NK-92 (cell line): ENCODE data around the gene LRRC26.

Experiments used
- DNase-seq: peaks from one replicate; lab custom pipeline; 2025; ENCODE audit not compliant: unreplicated experiment; lab: John Stamatoyannopoulos, UW

LRRC26 gene

DNA sequence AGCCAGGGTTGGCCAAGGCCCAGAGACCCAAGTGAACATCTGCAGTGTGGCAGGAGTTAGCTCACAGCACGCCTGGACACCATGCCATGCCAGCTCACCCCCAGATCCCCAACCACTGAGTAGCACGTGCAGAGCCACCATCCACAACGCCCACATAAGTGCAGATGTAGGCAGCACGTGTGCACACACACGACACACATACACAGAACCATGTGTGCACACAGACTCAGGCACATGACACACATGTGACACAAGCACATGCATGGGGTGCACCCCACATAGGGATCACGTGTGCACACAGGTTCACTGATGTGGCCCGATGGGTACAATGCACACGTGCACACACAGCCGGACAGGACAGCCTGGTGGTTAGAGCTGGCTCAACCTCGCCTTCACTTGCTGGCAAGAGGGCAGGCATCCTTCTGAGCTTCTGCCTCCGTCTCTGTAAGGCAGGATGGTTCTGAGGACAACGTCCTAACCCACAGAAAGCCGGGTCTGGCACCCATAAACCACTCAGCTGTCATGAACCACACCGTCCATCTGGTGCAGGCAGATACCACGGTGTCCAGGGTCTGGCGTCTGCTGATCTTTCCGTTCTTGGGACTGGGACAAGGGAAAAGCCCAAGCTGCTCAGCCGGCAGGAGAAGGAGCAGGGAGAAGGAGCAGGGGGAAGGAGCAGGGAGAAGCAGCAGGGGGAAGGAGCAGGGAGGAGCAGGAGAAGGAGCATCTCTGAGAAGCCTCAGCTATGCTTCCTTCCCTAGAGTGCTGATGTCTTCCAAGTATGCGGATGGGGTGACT lies 12.0 kb downstream of the LRRC26 start:
- no peak for DNase-seq

DNA sequence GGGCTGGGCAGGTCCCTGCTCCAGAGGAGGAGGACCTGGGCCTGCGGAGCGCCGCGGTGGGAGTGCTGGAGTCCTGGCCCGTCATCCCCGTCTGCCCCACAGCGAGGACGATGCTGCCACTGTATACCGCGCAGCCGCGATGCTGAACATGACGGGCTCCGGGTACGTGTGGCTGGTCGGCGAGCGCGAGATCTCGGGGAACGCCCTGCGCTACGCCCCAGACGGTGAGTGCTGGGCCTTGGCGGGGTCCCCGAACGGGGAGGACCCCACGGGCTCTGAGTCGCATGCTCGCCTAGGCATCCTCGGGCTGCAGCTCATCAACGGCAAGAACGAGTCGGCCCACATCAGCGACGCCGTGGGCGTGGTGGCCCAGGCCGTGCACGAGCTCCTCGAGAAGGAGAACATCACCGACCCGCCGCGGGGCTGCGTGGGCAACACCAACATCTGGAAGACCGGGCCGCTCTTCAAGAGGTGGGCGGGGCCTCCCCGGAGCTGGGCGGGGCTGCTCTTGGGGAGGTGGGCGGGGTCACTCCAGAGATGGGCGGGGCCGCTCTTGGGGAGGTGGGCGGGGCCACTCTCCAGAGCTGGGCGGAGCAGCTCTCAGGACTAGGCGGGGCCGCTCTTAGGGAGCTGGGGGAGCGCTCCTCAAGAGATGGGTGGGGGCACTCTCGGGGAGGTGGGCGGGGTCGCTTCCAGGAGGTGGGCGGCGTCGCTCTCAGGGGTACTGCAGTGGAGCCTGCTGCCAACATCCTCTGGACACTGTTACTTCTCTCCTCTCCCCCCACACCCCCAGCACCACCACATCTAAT lies 13.1 kb downstream of the LRRC26 start:
- no peak for DNase-seq

DNA sequence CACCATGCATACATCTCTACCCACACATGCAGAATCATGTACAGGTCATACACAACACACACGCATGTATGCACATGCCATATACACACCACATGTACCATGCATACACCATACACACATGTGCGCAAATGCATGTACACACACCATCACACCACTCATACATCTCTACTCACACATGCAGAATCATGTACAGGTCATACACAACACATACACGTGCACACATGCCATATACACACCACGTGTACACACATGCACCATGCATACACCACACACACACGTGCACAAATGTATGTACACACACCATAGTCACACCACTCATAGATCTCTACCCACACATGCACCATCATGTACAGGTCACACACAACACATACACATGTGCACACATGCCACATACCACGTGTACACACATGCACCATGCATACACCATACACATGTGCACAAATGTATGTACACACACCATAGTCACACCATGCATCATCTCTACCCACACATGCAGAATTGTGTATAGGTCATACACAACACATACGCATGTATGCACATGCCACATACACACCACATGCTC lies 16.9 kb downstream of the LRRC26 start:
- DNase-seq: no peak

DNA sequence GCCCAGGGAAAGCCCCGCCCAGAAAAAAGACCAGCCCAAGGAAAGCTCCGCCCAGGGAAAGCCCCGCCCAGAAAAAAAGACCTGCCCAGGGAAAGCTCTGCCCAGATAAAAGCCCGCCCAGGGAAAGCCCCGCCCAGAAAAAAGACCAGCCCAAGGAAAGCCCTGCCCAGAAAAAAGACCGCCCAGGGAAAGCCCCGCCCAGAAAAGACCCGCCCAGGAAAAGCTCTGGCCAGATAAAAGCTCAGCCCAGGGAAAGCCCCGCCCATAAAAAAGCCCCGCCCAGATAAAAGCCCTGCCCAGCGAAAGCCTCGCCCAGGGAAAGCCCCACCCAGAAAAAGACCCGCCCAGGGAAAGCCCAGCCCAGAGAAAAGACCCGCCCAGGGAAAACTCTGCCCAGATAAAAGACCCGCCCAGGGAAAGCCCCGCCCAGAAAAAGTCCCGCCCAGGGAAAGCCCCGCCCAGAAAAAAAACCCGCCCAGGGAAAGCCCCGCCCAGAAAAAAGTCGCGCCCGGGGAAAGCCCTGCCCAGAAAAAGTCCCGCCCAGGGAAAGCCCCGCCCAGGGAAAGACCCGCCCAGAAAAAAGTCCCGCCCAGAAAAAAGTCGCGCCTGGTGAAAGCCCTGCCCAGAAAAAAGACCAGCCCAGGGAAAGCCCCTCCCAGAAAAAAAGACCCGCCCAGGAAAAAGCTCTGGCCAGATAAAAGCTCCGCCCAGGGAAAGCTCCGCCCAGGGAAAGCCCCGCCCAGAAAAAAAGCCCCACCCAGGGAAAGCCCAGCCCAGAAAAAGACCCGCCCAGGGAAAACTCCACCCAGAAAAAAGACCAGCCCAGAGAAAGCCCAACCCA lies 19.0 kb downstream of the LRRC26 start:
- no peak for DNase-seq

DNA sequence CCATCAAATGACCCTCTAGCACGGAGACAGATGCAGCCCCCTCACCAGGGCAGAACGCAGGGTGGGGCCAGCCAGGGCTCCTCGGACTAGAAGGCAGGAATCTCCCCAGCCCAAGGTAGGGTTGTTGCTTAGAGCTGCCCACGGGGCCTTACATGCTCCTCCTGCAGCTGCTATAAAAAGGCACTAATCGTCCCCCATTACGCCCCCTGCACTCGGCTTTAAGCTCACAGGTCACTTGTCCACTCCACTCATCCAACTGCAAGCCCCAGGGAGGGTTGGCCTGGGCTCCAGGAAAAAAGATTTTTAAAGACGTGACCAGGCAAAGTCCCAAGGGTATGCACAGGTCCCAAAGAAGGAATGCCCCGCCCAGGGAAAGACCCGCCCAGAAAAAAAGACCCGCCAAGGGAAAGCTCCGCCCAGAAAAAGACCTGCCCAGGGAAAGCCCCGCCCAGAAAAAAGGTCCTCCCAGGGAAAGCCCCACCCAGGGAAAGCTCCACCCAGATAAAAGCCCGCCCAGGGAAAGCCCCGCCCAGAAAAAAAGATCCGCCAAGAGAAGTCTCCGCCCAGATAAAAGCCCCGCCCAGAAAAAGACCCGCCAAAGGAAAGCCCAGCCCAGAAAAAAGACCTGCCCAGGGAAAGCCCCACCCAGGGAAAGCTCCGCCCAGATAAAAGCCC lies 19.8 kb downstream of the LRRC26 start:
- no peak for DNase-seq

DNA sequence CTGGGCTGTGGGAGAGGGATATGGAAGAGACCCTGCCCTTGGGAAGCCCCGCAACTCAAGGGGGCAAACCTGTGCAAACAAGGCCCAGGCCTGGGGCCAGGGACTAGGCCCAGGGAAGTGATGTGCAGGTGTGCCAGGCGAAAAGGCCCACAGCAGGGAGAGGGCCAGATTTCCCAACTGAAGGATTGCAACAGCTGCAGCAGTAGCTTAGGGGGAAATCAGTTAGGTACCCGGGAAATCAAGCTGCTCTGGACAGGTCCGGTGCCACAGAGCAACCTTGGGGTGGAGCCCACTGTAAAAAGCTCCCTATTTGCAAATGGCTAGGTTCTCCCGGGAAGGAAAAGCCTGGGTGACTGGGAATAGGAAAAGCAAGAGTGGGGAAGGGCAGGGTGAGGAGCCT lies 20.5 kb downstream of the LRRC26 start:
- DNase-seq: no peak

DNA sequence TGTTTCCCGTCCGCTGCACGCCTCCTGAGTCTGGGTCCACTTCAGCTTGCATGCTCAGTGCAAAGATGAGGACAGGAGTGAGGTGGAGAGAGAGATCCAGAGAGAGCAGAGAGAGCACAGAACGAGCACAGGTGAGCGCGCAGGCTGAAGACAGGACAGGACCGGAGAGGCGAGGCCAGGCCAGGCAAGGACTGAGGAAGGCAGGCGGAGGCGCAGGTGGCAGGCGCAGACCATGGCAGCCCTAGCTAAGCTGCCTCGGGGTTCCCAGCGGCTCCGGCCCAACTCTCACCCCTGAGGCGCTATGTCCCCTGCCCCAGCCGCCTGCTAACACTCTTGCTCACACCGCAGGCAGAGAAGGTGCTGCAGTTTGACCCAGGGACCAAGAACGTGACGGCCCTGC lies 21.2 kb downstream of the LRRC26 start:
- no peak for DNase-seq

DNA sequence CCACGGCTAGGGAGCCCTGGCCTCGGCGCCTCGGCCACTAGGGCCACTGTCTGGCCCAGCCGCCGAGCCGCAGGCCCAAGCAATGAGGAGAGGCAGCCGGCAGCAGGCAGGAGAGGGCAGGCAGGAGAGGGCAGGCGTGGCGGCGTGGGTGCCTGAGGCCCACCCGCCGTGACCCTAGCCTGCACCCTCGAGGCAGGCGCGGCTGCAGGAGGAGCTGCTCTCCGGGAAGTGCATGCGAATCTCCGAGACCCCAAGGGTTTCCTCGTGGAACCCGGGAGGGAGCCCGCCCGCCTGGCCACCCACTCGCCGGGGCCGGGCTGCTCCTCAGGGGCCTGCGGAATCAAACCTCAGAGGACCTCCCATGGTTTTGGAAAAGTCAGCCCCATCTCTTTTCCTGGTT lies 21.6 kb downstream of the LRRC26 start:
- no peak for DNase-seq

DNA sequence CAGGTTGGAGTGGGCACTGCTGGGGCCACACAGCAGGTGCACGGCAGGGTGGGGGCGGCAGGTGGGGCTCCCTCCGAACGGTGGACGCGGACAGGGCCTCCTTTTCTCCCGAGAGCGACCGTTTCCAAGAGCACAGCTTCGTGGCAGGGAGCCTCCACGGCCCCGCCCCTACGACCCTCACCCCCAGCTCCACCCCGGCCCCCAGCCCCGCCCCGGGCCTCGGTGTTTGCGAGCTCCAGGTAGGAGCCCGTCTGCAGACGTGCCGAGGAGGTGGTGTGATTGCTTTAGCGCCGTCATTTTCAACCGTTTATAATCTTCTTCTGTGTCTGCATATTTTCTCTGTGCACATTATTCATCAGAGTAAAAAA lies 22.1 kb downstream of the LRRC26 start:
- no peak for DNase-seq

DNA sequence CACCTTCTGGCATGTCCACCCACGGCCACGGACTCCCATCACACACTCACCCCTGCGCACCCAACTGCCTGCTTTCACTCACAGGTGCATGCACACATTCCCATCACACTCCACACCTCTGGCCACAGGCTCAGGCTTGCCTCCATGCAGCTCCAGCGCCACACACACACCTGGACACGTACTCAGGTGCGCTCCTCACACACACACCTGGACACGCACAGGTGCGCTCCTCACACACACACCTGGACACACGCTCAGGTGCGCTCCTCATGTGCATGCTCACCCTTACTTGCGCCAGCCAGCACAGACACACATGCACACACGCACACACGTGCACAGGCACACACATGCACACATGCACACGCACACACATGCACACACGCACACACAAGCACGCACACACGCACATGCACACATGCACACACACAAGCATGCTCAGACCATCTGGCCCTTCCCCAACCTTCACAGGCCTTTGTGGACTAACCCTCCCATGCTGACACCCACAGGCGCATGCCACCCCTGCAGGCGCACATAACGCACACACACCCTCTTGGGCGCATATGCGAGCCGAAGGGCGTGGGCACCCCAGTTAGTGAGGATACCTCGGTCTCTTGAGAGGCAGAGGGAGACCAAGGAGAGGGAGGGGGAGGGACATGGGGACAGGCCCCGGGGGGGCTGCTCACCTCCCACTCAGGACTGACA lies 22.6 kb downstream of the LRRC26 start:
- DNase-seq: no peak

DNA sequence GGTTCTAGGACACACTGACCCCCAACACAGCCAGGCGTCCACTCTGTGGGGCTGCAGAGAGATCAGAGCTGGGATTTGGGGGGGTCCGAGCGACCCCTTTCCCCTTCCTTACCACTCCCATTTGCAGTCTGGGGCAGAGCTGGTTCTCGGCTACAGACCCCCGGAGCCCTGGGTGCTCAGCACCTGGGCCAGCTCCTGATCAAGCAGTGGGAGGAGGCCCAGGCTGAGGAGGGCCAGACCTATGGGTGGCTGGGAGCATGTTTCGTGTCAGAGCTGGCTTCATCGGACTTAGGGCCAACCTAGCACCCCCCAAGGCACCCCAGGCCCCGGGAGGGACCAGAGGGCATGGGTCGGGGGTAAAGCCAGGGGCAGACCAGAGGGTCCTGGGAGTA lies 23.3 kb downstream of the LRRC26 start:
- DNase-seq: no peak

DNA sequence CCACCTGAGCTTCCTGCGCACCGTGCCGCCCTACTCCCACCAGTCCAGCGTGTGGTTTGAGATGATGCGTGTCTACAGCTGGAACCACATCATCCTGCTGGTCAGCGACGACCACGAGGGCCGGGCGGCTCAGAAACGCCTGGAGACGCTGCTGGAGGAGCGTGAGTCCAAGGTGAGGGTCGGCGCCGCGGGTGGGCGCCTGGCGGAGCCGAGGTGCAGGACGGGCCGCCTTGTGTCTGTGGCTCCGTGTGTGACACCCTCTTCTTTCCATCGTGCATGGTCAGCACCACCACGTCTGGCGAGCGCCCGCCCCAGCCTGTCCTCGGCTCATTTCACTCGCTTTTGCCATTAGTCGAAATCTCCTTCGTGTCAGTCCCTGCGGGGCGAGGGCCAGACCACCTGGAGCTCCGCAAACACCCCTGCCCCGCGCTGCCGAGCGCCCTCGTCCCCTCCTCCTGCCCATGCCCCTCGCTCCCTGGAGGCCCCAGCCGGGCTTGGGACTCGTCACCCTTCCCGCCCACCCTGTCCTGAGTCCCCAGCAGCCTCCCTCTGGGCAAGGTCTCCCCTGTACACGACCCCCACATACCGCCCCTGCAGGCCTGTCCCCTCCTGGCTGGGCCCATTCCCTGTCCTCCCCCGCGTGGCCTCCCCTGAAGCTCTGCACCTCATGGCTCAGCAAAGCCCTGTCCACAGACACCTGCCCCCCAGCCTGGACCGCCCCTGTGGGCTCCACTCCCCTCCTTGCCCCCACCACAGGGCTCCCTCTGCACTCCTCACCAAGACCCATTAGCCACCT lies 23.9 kb downstream of the LRRC26 start:
- DNase-seq: no peak

DNA sequence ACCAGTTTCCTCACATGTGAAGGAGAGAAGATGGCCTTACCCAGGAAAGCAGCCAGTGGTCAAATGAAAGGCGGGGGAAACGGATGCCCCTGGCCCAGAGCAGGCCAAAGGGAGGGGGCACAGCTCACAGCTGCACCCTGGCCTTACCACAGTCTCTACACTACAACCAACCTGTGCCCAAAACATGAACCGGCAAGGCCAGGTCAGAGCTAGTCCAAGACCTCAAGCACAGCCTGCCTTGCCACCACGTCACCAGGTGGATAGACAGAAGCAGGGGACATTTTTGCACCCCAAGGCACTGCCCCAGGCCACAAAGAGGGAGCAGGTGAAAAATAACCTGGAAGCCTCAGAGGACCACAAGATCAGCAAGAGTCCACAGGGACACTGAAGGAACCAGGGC lies 26.4 kb downstream of the LRRC26 start:
- no peak for DNase-seq

DNA sequence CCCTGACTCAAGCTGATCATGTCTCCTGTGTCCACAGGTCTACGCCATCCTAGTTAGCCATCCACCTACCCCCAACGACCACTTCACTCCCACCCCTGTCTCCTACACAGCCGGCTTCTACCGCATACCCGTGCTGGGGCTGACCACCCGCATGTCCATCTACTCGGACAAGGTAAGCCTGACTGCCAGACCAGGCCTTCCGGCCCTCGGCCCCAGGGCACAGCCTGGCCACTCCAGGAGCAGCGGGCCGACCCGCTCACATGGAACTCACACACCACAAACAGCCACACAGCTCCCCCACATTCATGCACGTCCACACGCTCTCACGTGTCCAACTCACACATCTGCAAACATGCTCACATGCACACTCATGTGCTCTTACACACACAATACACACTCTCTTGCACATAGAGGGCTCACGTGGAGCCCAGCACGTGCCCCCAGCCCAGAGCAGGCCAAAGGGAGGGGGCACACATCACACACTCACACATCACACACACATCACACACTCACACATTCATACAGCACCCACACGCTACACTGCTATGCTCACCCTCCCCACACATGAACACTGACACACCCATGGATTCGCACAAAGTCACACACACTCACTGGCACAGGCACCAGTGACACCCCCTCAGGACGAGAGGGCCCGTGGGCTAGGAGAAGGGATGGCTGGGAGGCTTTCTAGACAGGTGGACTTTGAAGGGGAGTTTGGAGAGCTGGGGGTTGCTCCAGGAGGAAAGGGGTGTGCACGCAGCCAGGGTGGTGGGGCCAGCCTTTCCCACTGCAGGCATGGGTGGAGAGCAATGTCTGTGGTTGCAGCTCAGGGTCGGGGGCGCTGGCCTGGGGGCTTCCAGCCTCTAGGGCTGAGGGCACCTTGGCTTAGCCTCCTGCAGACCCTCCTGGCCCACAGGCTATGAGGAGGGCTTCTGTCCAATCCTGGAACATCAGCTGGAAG lies 27.6 kb downstream of the LRRC26 start:
- DNase-seq: no peak

DNA sequence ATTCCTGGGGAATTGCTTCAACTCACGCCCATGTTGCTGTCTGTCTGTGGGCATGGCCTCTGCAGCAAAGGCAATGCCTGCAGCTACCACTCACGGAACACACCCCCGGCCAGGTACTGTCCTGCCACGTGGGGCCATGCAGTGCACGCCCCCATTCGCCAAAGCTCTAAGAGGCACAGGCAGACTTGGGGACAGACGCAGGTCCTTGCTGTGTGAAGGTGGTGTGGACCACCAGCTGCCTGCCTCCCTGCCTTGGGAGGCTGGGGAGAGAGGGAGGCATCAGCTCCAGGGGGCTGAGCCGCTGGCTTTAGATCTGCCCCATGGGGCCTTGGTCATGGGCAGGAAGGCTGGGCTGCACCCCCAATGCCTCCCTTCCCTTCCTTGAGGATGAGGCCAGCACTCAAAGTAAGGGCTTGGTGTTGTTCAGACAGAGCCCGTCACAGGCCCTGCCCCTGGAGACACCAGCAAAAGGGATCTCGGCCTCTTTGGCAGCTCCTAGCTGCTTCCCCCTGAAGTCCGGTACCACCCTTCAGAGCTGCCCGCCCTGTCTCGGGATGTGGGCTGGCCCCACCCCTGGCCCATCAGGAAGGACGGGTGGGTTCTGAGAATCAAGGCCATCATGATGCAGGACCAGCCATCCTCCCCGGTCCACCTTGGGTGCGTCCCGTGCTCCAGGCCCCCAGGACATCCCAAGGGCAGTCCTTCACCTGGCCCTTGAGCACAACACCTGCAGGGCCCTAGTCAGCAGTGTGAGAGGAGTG lies 28.6 kb downstream of the LRRC26 start:
- no peak for DNase-seq

DNA sequence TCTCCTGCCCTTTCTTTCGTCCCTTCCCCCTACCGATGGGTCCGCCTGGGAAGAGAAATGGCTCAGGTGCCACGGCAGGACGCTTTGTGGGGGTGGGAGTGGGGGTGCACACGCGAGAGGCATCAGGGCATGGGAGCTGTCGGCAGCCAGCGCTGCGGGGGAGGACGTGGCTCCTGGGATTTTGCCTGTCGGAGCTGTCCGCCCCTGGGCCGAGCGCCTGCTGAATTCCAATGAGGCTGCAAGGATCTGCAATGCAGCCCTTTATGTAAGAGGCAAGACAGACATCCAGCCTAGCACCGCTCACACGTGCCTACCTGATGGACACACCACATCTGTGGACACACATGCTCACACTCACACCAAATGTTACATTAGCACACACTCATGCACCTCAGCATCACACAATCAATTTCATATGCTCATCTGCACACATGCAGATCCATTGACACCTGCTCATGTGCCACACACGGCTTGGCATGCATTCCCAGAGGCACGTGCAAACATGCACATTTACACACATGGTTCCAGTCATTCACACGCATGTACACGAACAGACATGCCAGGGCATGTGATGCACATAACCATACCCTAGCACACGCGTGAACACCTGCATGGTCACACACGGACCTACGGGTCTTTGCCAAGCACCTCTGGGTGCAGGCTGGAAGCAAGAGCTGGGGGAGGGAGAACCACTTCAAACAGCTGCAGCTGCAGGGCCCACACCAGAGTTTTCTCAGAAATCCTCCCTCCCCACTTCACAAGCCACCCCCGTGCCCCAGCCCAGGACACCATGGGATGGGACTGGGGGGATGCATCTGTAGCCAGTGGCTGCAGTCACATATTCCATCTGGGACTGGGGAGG lies 29.5 kb downstream of the LRRC26 start:
- no peak for DNase-seq
